H9 (cell line): Measurements from ENCODE around the gene HOXB6. TPM values are rescaled to one million over a fixed set of nuclear protein-coding genes. Genes with fewer than 3 reads are reported as not detected.

ENCODE experiments used
- DNase-seq: peaks from one replicate; pipeline ENCODE4 v3.0.0-alpha.2; 2017
- H2AFZ ChIP-seq: one replicate; pipeline ENCODE4 v1.6.1; 2013; ENCODE audit warnings: mild to moderate bottlenecking, low read length, control low read depth, moderate library complexity
- H2AK5ac ChIP-seq: 2 replicates; pipeline ENCODE4 v1.6.1; 2013; ENCODE audit warnings: low read length, control low read depth, mixed read lengths; ENCODE audit not compliant: insufficient read length
- H2BK120ac ChIP-seq: one replicate; pipeline ENCODE4 v1.6.1; 2013; ENCODE audit warnings: low read depth, mild to moderate bottlenecking, low read length, control low read depth, inconsistent platforms; ENCODE audit not compliant: poor library complexity, severe bottlenecking
- H2BK12ac ChIP-seq: 2 replicates; pipeline ENCODE4 v1.6.1; 2013; ENCODE audit warnings: low read length, control low read depth, mixed read lengths, low read depth; ENCODE audit not compliant: insufficient read length
- H2BK15ac ChIP-seq: 2 replicates; pipeline ENCODE4 v1.6.1; 2013; ENCODE audit warnings: low read depth, low read length, control low read depth
- H2BK20ac ChIP-seq: one replicate; pipeline ENCODE4 v1.6.1; 2013; ENCODE audit warnings: low read depth, mild to moderate bottlenecking, low read length, control low read depth, inconsistent platforms; ENCODE audit not compliant: poor library complexity, severe bottlenecking
- H2BK5ac ChIP-seq: 2 replicates; pipeline ENCODE4 v1.6.1; 2013; ENCODE audit warnings: low read length, control low read depth, mixed read lengths; ENCODE audit not compliant: insufficient read length
- H3K14ac ChIP-seq: 2 replicates; pipeline ENCODE4 v1.6.1; 2013; ENCODE audit warnings: low read length, control low read depth; ENCODE audit not compliant: insufficient read depth
- H3K18ac ChIP-seq: 2 replicates; pipeline ENCODE4 v1.6.1; 2013; ENCODE audit warnings: low read depth, mild to moderate bottlenecking, mixed read lengths, low read length, control low read depth; ENCODE audit not compliant: insufficient read length
- H3K23ac ChIP-seq: 2 replicates; pipeline ENCODE4 v1.6.1; 2013; ENCODE audit warnings: low read length, control low read depth, mixed read lengths, low read depth; ENCODE audit not compliant: insufficient read length
- H3K23me2 ChIP-seq: 2 replicates; pipeline ENCODE4 v1.6.1; 2013; ENCODE audit warnings: low read depth, mild to moderate bottlenecking, mixed read lengths, low read length, control low read depth; ENCODE audit not compliant: insufficient read length, poor library complexity, severe bottlenecking
- H3K27ac ChIP-seq: 2 replicates; pipeline ENCODE4 v1.5.1; 2013; ENCODE audit warnings: low read length, control low read depth, mixed read lengths, low read depth; ENCODE audit not compliant: insufficient read length
- H3K27me3 ChIP-seq: 2 replicates; pipeline ENCODE4 v1.6.1; 2013; ENCODE audit warnings: low read length, control low read depth, inconsistent platforms; ENCODE audit not compliant: insufficient read depth
- H3K4ac ChIP-seq: 2 replicates; pipeline ENCODE4 v1.6.1; 2013; ENCODE audit warnings: low read depth, mild to moderate bottlenecking, control low read depth, inconsistent platforms, low read length, moderate library complexity
- H3K4me1 ChIP-seq: 2 replicates; pipeline ENCODE4 v1.6.1; 2013; ENCODE audit warnings: low read length, control low read depth, inconsistent platforms; ENCODE audit not compliant: insufficient read depth
- H3K4me2 ChIP-seq: 2 replicates; pipeline ENCODE4 v1.6.1; 2013; ENCODE audit warnings: low read length, control low read depth, mixed read lengths; ENCODE audit not compliant: insufficient read length, insufficient read depth
- H3K56ac ChIP-seq: 2 replicates; pipeline ENCODE4 v1.6.1; 2013; ENCODE audit warnings: low read depth, mild to moderate bottlenecking, mixed read lengths, low read length, control low read depth; ENCODE audit not compliant: insufficient read length
- H3K79me1 ChIP-seq: 2 replicates; pipeline ENCODE4 v1.6.1; 2013; ENCODE audit warnings: low read depth, mild to moderate bottlenecking, moderate library complexity, low read length, control low read depth, inconsistent platforms; ENCODE audit not compliant: insufficient read depth, poor library complexity, severe bottlenecking
- H3K79me2 ChIP-seq: 2 replicates; pipeline ENCODE4 v1.6.1; 2013; ENCODE audit warnings: low read length, control low read depth, inconsistent platforms; ENCODE audit not compliant: insufficient read depth
- H3K9ac ChIP-seq: 2 replicates; pipeline ENCODE4 v1.6.1; 2013; ENCODE audit warnings: low read length, control low read depth, mixed read lengths; ENCODE audit not compliant: insufficient read length; ENCODE audit errors: extremely low read depth
- H3K9me3 ChIP-seq: one replicate; pipeline ENCODE4 v1.6.1; 2013; ENCODE audit warnings: low read depth, low read length, inconsistent platforms; ENCODE audit not compliant: control insufficient read depth
- H3T11ph ChIP-seq: one replicate; pipeline ENCODE4 v1.6.1; 2013; ENCODE audit warnings: mild to moderate bottlenecking, low read length, control low read depth, inconsistent platforms
- H4K20me1 ChIP-seq: one replicate; pipeline ENCODE4 v1.6.1; 2013; ENCODE audit not compliant: control insufficient read depth, insufficient read length, insufficient read depth
- H4K5ac ChIP-seq: 2 replicates; pipeline ENCODE4 v1.6.1; 2013; ENCODE audit warnings: low read depth, mild to moderate bottlenecking, mixed read lengths, low read length, control low read depth; ENCODE audit not compliant: insufficient read length
- H4K8ac ChIP-seq: replicated peaks from 2 replicates; pipeline ENCODE4 v1.6.1; 2013; ENCODE audit warnings: low read length, control low read depth, mixed read lengths, low read depth; ENCODE audit not compliant: insufficient read length
- H4K91ac ChIP-seq: 2 replicates; pipeline ENCODE4 v1.6.1; 2013; ENCODE audit warnings: low read depth, mild to moderate bottlenecking, moderate library complexity, mixed read lengths, low read length, control low read depth; ENCODE audit not compliant: insufficient read length
- H3K27ac Mint-ChIP-seq, 3 experiments: 2 replicates in 2 of 3; 3 replicates in 1 of 3; pipeline ENCODE4 v1.8.0; 2020 to 2021; ENCODE audit warnings: mixed read lengths in 3 of 3, mild to moderate bottlenecking in 1 of 3, moderate library complexity in 1 of 3
- H3K27me3 Mint-ChIP-seq: 2 replicates; pipeline ENCODE4 v1.8.0; 2021; ENCODE audit warnings: low read depth, mild to moderate bottlenecking, moderate library complexity, mixed read lengths
- H3K36me3 Mint-ChIP-seq, 3 experiments: 2 replicates in 2 of 3; 3 replicates in 1 of 3; pipeline ENCODE4 v1.8.0; 2020 to 2021; ENCODE audit warnings: low read depth in 3 of 3, mixed read lengths in 3 of 3; ENCODE audit not compliant: insufficient read depth in 1 of 3
- H3K4me1 Mint-ChIP-seq, 2 experiments: 2 replicates each; pipeline ENCODE4 v1.8.0; 2020; ENCODE audit warnings: mixed read lengths in 2 of 2
- H3K4me3 Mint-ChIP-seq, 2 experiments: 2 replicates in 1 of 2; 3 replicates in 1 of 2; pipeline ENCODE4 v1.8.0; 2020 to 2021; ENCODE audit warnings: mild to moderate bottlenecking in 2 of 2, mixed read lengths in 2 of 2, moderate library complexity in 1 of 2
- H3K9me3 Mint-ChIP-seq, 2 experiments: 2 replicates in 1 of 2; 3 replicates in 1 of 2; pipeline ENCODE4 v1.8.0; 2020; ENCODE audit warnings: mild to moderate bottlenecking in 2 of 2, mixed read lengths in 2 of 2, moderate library complexity in 1 of 2
- WGBS: extraction: QIAGEN DNeasy Blood & Tissue Kit; methylation state at CpG from one replicate; pipeline ENCODE4 v1.1.7; 2013; ENCODE audit warnings: missing lambda C conversion rate, low lambda C conversion rate, mixed read lengths; ENCODE audit not compliant: insufficient read length; ENCODE audit errors: extremely low coverage; 5-methylcytosine and 5-hydroxymethylcytosine counted together
- total RNA-seq: library from RNA; stranded (reverse); gene quantifications from 2 replicates; pipeline ENCODE4 v1.2.1, GENCODE V29; 2021
- TF ChIP-seq, protein P1 (sequence below): fragments of 200-600 bp; sonication (generic); conservative IDR thresholded peaks from 3 replicates; pipeline ENCODE4 v1.8.0; 2021; ENCODE audit warnings: antibody characterized with exemption, mild to moderate bottlenecking

Gene HOXB6
- total RNA-seq, 1 experiment from 2014 or later: not detected

DNA sequence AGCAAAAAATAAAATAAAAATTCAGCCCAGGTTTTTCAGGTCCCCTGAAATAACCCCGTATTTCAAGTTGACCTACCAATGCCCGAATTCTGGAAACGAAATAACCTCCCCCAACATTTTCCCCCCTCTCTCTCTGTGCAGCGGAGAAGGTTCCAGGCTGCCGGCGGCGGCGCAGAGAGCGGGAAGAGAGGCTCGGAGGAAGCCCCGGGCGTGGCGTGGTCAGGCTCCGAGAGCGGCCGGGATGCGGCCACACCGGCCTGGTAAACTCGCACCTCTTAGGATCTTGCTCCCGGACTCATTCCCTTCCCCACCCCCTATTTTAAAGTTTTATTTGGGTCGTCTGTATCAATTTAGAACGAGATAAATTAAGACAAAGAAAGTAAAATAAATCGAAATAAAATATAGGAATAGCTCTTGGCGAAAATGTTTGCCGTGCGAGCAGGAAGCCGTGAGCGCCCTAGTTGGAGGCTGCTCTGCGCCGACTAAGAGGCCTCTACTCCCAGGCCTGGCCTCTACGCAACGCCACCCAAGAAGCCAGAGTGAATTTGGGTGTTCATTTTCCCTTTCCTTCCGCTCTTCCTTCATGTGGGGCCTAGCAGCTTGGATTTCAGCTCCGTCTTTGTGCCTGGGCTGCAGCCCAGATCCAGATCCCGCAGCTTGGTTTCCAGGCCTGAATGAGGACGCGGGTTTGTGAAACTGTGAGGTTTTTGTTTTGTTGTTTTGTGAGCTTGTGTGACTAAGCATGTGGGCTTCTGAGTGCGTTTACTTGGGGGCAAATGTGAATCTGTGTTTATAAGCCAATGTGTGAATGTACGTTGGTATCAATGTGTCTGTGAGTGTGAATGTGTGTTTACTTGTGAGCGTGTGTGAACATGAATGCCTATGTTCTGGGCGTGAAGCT, 1.5 kb upstream of the HOXB6 start:
- Histone ChIP-seq H3K18ac (no peak overlapping the region), H3K56ac (no peak overlapping the region), H3K14ac (no peak overlapping the region), H4K91ac (no peak overlapping the region), H3K27ac (no peak overlapping the region), H3K9ac (no peak overlapping the region), H2BK15ac (no peak overlapping the region), H4K5ac (no peak overlapping the region), H2BK120ac (no peak overlapping the region), H2AK5ac (no peak overlapping the region), H3K23me2 (peaks cover 5% of the 10 kb centered on the region), H3T11ph (no peak overlapping the region), H2BK5ac (no peak overlapping the region), H3K9me3 (no peaks in the 10 kb centered on the region), H4K8ac (no peak overlapping the region), H3K4ac (no peak overlapping the region), H3K79me1 (no peaks in the 10 kb centered on the region), H2AFZ (no peak overlapping the region), H3K4me2 (no peak overlapping the region), H3K27me3 (peaks cover 98% of the 10 kb centered on the region), H2BK20ac (no peak overlapping the region), H3K23ac (no peak overlapping the region), H4K20me1 (no peaks in the 10 kb centered on the region), H3K79me2 (no peaks in the 10 kb centered on the region), H3K4me1 (no peaks in the 10 kb centered on the region), H2BK12ac (no peak overlapping the region)
- no CpG with 5 or more reads among the region's 41 CpGs for WGBS
- H3K4me1 Mint-ChIP-seq: peaks cover 4 to 9% of the 10 kb centered on the region in 2 experiments; a peak in 3 of 4 replicates
- H3K27me3 Mint-ChIP-seq: peaks cover 100% of the 10 kb centered on the region
- H3K27ac Mint-ChIP-seq: no peak overlapping the region
- no peaks in the 10 kb centered on the region; a peak in 1 of 7 replicates for H3K36me3 Mint-ChIP-seq
- H3K4me3 Mint-ChIP-seq: no peak overlapping the region
- peaks cover 7 to 16% of the 10 kb centered on the region in 2 experiments for H3K9me3 Mint-ChIP-seq
- no peak for DNase-seq
- TF ChIP-seq, protein P1, sequence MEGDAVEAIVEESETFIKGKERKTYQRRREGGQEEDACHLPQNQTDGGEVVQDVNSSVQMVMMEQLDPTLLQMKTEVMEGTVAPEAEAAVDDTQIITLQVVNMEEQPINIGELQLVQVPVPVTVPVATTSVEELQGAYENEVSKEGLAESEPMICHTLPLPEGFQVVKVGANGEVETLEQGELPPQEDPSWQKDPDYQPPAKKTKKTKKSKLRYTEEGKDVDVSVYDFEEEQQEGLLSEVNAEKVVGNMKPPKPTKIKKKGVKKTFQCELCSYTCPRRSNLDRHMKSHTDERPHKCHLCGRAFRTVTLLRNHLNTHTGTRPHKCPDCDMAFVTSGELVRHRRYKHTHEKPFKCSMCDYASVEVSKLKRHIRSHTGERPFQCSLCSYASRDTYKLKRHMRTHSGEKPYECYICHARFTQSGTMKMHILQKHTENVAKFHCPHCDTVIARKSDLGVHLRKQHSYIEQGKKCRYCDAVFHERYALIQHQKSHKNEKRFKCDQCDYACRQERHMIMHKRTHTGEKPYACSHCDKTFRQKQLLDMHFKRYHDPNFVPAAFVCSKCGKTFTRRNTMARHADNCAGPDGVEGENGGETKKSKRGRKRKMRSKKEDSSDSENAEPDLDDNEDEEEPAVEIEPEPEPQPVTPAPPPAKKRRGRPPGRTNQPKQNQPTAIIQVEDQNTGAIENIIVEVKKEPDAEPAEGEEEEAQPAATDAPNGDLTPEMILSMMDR: no peak
